ENCODE data around the gene RGS4.

RGS4 gene

GRCh38 chr1:163069142-163069541 is at the start of gene RGS4:
RGS4 (plus strand) TSS chr1:163069361; CDS start chr1:163069485, 124 bp downstream.
- no peak for DNase-seq (ENCODE audit: low read depth in 2 of 2)

DNA sequence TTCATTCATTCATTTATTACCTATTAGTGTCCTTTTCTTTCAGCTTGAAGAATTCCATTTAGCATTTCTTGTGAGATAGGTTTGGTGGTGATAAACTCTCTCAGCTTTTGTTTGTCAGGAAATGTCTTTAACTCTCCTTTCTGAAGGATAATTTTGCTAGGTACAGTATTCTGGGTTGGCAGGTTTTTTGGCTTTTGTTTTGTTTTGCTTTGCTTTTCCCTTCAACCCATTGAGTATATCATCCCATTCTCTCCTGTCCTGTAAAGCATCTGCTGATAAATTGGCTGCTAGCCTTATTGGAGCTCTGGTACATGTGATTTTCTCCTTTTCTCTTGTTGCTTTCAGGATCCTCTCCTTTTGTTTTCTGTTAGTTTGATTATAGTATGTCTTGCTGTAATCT is 47.0 kb upstream of the RGS4 start:
- DNase-seq (ENCODE audit: low read depth in 2 of 2), result no peak

DNA sequence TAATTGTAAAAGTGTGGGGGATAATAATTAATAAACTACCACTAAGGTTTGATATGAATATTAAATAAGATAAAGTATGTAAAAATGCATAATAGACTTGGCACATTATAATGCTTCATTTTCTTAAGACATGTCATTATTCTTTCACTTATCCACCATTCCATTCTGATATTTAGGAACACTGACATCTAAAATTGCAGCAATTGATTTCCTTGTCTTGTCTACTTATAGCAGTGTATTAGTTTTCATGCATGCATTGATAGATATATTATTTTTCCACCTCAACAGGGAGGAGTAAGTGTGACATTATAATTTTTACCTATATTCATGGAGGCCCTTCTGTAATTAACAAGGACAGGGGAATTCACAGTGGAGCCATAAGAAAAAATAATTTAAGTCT is 41.6 kb upstream of the RGS4 start:
- DNase-seq (ENCODE audit: low read depth in 2 of 2), result no peak

DNA sequence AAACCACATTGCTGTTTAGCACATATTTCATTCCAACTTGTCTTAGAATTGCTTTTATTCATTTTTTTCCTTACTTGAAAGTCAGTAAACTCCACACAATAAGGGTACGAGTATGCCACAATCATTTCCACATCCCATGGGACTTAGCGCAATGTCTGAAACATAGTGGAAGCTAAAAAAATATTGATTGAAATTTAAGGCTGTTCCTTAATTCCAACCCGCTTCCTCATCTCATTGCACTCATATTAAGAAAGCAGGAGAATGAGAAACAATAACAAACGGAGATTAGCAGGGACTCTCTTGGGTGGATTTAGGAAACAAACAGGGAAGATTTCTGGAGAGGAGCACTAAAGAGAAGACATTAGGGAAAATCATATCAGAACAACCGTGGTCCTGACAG is 39.3 kb upstream of the RGS4 start:
- DNase-seq (ENCODE audit: low read depth in 2 of 2), result no peak

DNA sequence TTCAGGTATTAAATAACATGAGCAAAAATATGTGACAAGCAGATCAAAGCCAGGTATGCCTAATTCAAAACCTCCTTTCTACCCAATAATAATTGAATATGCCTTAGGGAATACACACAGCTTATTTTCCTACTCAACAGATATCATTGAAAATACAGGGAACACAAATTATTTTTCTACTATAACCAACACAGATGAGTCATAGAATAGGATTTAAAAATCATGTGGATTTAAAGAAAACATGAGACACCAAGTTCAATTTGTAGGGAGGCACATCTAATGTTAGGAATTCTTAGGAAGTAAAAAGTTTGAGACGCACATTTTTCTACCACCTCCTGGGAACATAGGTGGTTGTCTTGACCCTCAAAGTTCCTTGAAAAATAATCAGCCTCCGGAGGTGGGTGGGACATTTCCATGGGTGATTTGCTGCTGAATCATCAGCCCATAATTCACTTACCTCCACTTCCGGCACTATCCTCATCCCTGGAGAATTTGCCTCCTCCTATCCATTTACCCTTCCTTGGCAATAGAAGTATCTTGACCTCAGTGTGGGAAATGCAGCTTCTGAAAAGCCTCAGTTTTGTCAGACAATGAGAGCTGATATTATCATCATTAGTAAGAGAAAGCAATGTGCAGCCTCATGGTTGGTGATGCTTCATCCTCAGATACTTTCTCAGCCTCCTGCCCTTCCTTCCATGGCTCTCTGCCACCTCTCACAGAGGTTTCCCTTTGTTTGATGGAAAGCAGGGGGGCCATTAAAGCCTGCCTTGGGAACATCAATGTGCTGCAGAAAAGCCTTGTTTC is 33.5 kb upstream of the RGS4 start:
- DNase-seq (ENCODE audit: low read depth in 2 of 2), result no peak

DNA sequence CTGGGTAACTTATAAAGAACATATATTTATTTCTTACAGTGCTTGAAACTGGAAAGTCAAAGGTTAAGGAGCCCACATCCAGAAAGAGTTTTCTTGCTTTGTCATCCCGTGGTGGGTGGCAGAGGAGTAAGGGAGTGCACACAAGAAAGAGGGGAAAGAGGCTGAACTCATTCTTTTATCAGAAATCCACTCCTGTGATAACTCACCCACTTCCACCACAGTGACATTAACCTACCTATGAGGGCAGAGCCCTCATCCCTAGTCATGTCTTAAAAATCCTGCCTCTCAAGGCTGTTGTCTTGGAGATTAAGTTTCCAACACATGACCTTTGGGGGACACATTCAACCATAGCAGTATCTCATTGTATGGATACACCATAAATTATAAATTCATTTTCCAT is 32.5 kb upstream of the RGS4 start:
- no peak for DNase-seq (ENCODE audit: low read depth in 2 of 2)

- no peak for DNase-seq (ENCODE audit: low read depth in 2 of 2)
Observed at GRCh38 chr1:163038928-163039706, 30.0 kb upstream of the RGS4 start.

- no peak for DNase-seq (ENCODE audit: low read depth in 2 of 2)
Observed at GRCh38 chr1:163039707-163040093, 29.5 kb upstream of the RGS4 start.

GRCh38 chr1:163046071-163046470 is 23.1 kb upstream of the RGS4 start:
- DNase-seq (ENCODE audit: low read depth in 2 of 2), result no peak

DNA sequence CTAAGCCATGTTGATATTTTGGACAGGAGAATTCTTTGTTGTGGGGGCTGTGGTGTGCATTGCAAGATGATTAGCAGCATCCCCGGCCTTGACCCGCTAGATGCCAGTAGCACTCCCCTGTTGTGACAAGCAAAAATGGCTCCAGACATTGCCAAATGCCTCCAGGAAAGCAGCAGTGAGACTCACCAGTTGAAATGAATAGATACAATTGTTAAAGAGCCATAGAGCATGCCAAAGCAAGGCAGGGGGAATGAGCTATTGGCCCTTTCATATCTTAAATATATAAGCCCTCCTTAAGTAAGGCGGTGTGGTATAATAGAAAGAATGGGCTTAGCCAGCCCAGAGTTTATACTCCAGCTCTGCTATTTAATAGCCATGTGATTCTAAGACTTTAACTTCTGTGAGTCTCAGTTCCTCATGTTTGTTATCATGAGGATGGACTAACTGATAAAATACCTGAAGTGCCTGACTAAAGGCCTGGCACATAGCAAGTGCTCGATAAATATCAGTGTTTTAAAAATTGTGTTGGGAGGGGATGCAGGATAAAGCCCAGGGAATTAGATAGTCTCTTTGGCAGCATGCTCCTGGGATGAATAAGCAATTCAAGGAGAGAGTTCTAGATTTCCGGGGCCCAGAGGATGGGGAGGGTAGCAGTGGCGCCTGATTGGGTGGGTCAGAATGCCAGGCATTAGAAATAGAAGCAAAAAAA is 21.1 kb upstream of the RGS4 start:
- DNase-seq (ENCODE audit: low read depth in 2 of 2), result no peak

- DNase-seq (ENCODE audit: low read depth in 2 of 2), result no peak
Observed at GRCh38 chr1:163048869-163049268, 20.3 kb upstream of the RGS4 start.

- no peak for DNase-seq (ENCODE audit: low read depth in 2 of 2)
Observed at GRCh38 chr1:163049296-163049695, 19.9 kb upstream of the RGS4 start.

DNA sequence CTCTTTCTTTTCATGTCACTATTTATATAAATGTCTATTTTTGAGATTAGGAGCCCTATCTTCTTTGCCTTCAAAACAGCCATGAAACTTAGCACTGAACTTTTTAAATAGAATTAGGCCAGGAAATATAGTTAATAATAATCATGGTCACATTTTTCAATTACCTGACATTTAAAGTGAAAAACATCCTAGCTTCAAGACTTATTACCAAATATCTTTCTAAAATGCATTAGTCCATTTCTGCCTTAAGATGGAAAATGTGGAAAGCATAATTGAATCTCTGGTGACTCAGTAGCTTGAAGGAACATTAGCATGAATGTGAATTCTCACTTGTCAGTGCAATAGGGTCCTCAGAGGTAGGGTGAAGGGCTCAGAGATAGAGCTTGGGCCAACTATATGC is 18.7 kb upstream of the RGS4 start:
- DNase-seq (ENCODE audit: low read depth in 2 of 2), result no peak

DNA sequence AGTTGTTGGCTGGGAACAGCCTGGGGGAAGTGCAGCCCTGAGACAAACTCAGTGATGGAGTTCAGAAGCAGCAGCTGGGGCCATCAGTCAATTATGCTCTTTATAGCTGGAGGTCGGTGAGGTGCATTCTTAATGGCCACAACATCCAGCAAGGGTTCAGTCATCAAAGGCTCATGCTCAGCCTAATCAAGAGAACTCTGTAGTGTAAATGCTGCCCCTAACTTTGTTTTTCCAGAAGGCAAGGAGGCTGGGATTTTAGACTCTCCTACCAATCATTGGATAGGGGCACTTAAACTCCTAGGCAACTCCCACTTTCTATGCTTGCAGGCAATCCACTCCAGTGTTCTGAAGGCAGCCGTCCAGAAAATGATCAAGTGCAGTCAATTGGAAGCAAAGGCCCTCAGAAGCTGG is 15.0 kb upstream of the RGS4 start:
- no peak for DNase-seq (ENCODE audit: low read depth in 2 of 2)

DNA sequence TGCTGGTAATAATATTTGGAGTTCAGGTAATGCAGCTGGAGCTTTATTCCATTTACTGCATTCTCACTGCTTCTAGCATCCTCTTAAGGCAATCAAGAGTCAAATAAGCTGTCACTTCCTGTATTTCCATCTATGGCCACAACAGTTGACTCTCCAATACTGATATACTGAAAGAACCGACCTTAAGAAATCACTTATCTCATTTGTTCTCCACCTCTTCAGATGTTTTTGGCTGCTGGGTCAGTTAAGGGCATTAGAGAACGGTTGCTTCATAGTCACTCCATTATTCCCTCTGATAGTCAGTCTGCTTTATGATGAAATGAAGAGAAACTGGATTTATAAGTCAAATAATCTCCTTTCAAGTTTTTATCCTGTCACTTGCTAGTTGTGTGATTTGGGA is 14.2 kb upstream of the RGS4 start:
- DNase-seq (ENCODE audit: low read depth in 2 of 2), result no peak

GRCh38 chr1:163055531-163055930 is 13.6 kb upstream of the RGS4 start:
- no peak for DNase-seq (ENCODE audit: low read depth in 2 of 2)

DNA sequence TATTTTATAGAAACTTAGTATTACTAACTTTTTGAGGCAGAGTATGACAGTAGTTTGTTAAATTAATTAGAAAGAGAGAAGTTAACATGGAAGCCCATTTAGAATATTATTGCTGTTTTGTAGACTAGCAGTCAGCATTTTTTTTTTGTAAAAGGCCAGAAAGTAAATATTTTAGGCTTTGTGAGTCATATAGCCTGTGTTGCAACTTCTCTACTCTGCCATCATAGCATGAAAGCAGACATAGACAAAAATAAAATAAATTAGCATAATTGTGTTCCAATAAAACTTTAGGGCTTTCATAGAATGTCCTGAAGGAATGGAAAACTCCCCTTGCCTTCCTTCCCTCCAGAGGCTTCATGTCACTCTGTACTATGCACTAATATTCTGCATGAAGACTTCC is 12.3 kb upstream of the RGS4 start:
- DNase-seq (ENCODE audit: low read depth in 2 of 2), result no peak

- DNase-seq (ENCODE audit: low read depth in 2 of 2), result no peak
Observed at GRCh38 chr1:163060343-163061007, 8.7 kb upstream of the RGS4 start.

DNA sequence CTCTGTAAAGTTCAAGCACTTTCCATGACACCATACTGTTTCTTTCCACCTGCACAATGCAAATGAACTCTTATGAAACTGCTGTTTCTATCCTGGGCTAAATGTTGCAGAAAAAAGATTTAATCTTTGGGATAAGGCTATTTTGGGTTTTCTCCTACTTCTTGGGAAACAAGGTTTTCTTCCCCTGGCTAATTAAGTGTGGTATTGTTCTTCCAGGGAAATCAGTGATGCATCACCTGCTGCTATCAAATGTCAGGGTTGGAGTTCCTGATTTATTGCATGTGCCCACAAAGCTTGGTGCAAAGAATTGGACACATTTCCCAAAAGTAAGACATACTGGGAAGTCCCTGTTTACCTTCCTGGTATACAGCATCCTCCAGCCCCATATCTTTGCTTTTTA is 6.0 kb upstream of the RGS4 start:
- no peak for DNase-seq (ENCODE audit: low read depth in 2 of 2)

- DNase-seq (ENCODE audit: low read depth in 2 of 2), result no peak
Observed at GRCh38 chr1:163063610-163064009, 5.6 kb upstream of the RGS4 start.

GRCh38 chr1:163066168-163066567 is 3.0 kb upstream of the RGS4 start:
- DNase-seq (ENCODE audit: low read depth in 2 of 2), result no peak

DNA sequence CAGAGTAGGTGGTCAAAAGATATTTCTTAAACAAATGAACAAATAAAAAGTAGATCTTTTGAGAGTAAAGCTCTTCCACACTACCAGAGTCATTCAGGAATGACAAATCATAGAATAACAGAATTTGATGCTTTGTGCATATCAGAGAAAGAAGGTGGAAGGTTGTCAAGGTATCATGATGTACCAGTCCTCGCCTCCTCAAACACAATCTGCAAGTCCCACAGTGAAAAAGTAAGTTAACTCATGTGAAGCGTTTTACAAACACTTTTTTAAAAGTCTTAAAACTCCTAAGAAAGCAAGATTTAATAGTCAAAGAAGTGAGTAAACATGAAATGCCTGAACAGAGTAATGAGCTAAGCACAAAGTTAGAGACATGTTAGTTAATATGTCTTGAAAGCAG is 2.5 kb upstream of the RGS4 start:
- DNase-seq (ENCODE audit: low read depth in 2 of 2), result no peak
